ENCODE measurements around the gene OR6C2. TPM values are rescaled to one million over a fixed set of nuclear protein-coding genes. Genes with fewer than 3 reads are reported as not detected.

The OR6C2 gene
- total RNA-seq, 4 donors from 2014 or later: 0.22 TPM; not detected in 3

GRCh38 chr12:55499231-55499630 lies 55.4 kb downstream of the OR6C2 start:
- no peaks in the 10 kb centered on the region for H3K9me3 ChIP-seq
- H3K36me3 ChIP-seq: no peaks in the 10 kb centered on the region
- TF ChIP-seq POLR2A (IDR thresholded peaks at IDR 0.05) (no peak), CTCF (IDR thresholded peaks at IDR 0.05) (no peak)
- 55 to 69% methylated on average over 3 to 4 of the region's 4 CpGs for WGBS, 2 donors
- intact Hi-C loops (cut with DNase I): no loop called here
- no peak overlapping the region for H3K27ac ChIP-seq
- DNase-seq: no peak
- H3K4me3 ChIP-seq: no peak overlapping the region
- no peaks in the 10 kb centered on the region for H3K27me3 ChIP-seq
- H3K4me1 ChIP-seq: no peaks in the 10 kb centered on the region

GRCh38 chr12:55499810-55500252 lies 56.0 kb downstream of the OR6C2 start:
- Histone ChIP-seq H3K36me3 (no peaks in the 10 kb centered on the region), H3K27ac (no peak overlapping the region), H3K4me3 (no peak overlapping the region), H3K4me1 (no peaks in the 10 kb centered on the region), H3K27me3 (no peaks in the 10 kb centered on the region), H3K9me3 (no peaks in the 10 kb centered on the region)
- no peak for TF ChIP-seq CTCF (IDR thresholded peaks at IDR 0.05)
- no peak for TF ChIP-seq POLR2A (IDR thresholded peaks at IDR 0.05)
- no peak for DNase-seq
- WGBS, 2 donors: 19 to 26% methylated on average over 2 of the region's 2 CpGs
- intact Hi-C loops (cut with DNase I): no loop called here

DNA sequence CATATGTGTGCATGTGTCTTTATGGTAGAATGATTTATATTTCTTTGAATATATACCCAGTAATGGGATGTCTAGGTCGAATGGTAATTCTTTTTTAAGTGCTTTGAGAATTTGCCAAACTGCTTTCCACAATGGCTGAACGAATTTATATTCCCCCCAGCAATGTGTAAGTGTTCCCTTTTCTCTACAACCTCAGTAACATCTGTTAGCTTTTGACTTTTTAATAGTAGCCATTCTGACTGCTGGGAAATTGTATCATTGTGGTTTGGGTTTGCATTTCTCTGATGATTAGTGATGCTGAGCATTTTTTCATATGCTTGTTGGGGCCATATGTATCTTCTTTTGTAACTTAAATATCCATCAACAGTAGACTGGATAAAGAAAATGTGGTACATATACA lies 57.7 kb downstream of the OR6C2 start:
- DNase-seq: no peak
- TF ChIP-seq CTCF (IDR thresholded peaks at IDR 0.05): no peak
- no peak for TF ChIP-seq POLR2A (IDR thresholded peaks at IDR 0.05)
- H3K4me1 ChIP-seq: no peaks in the 10 kb centered on the region
- 20 to 23% methylated on average over 2 of the region's 2 CpGs for WGBS, 2 donors
- no peaks in the 10 kb centered on the region for H3K36me3 ChIP-seq
- H3K27me3 ChIP-seq: no peaks in the 10 kb centered on the region
- no peak overlapping the region for H3K4me3 ChIP-seq
- no peaks in the 10 kb centered on the region for H3K9me3 ChIP-seq
- no peak overlapping the region for H3K27ac ChIP-seq
- intact Hi-C loops (cut with DNase I): no loop called here

Other genes with a start within 250 kb of the OR6C2 start
- not detected for gene OR10A7, start 223.1 kb upstream of the OR6C2 start, total RNA-seq
- not detected for gene OR6C74, start 199.5 kb upstream of the OR6C2 start, total RNA-seq
- not detected for gene OR6C6, start 147.5 kb upstream of the OR6C2 start, total RNA-seq
- gene OR6C1, start 129.7 kb upstream of the OR6C2 start, total RNA-seq: not detected
- gene OR6C3, start 113.3 kb upstream of the OR6C2 start, total RNA-seq: not detected
- gene OR6C75, start 81.1 kb upstream of the OR6C2 start, total RNA-seq: not detected
- not detected for gene OR6C65, start 43.5 kb upstream of the OR6C2 start, total RNA-seq
- gene OR6C76, start 17.8 kb upstream of the OR6C2 start, total RNA-seq: not detected
- not detected for gene OR6C70, start 26.1 kb downstream of the OR6C2 start, total RNA-seq
- not detected for gene OR6C68, start 48.3 kb downstream of the OR6C2 start, total RNA-seq
- gene OR6C4, start 105.5 kb downstream of the OR6C2 start, total RNA-seq: not detected
- not detected for gene OR2AP1, start 128.4 kb downstream of the OR6C2 start, total RNA-seq
- gene OR10P1, start 192.8 kb downstream of the OR6C2 start, total RNA-seq: not detected

Data from esophagus squamous epithelium (tissue), 5 donors.